Stimulated activated naive B cell treated with anti-CD40 and anti-IgM and Interleukin-4, amounts not matched to agents 10 μg/mL and 1 μg/mL and 100 μg/mL, for 72 hours (primary cell): Measurements from ENCODE around the gene ASS1.

ENCODE experiments used
- ATAC-seq, 2 donors: fragments of 150-1000 bp; cut with Tn5 transposase; replicated peaks; 2 replicates each; pipeline ENCODE4 v1.10.0; 2021; ENCODE audit warnings: moderate library complexity in 1 of 2
- DNase-seq: peaks from one replicate; pipeline ENCODE4 v3.0.0; 2021
- H3K27ac Mint-ChIP-seq: one replicate; pipeline ENCODE4 v1.8.0; 2022; ENCODE audit warnings: mild to moderate bottlenecking, mixed read lengths
- H3K27me3 Mint-ChIP-seq, 2 donors: one replicate each; pipeline ENCODE4 v1.8.0; 2022; ENCODE audit warnings: mixed read lengths in 2 of 2
- H3K36me3 Mint-ChIP-seq, 2 donors: one replicate each; pipeline ENCODE4 v1.8.0; 2022; ENCODE audit warnings: mixed read lengths in 2 of 2, mild to moderate bottlenecking in 1 of 2
- H3K4me1 Mint-ChIP-seq, 2 donors: one replicate each; pipeline ENCODE4 v1.8.0; 2022; ENCODE audit warnings: mixed read lengths in 2 of 2, mild to moderate bottlenecking in 1 of 2
- H3K4me3 Mint-ChIP-seq, 2 donors: one replicate each; pipeline ENCODE4 v1.8.0; 2022; ENCODE audit warnings: mild to moderate bottlenecking in 2 of 2, mixed read lengths in 2 of 2, moderate library complexity in 1 of 2
- H3K9me3 Mint-ChIP-seq, 2 donors: one replicate each; pipeline ENCODE4 v1.8.0; 2022; ENCODE audit warnings: mixed read lengths in 2 of 2, mild to moderate bottlenecking in 1 of 2

The ASS1 gene

DNA sequence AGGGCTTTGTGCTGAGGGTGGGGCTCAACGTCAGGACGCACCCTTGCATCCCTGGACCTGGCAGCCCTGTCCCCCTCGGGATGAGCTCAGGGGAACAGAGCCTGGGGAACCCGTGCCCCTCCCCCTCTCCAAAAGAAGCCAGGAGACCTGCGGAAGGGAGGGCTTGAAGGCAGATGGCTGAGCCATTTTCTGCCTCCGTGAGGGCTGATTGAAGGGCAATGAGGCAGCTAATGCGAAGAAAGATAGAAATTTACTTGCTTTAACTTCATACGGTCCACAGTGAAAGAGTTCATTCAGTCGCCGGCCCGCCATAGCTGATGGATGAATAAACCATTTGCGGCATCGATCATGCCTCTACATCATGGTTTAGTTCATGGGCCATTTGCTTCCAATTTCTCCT, 28.8 kb downstream of the ASS1 start:
- peaks cover 30 to 74% of the 10 kb centered on the region in 2 donors for H3K27me3 Mint-ChIP-seq
- H3K36me3 Mint-ChIP-seq: no peaks in the 10 kb centered on the region
- ATAC-seq: no peak
- H3K4me3 Mint-ChIP-seq: no peak overlapping the region
- H3K27ac Mint-ChIP-seq: no peak overlapping the region
- H3K9me3 Mint-ChIP-seq: no peaks in the 10 kb centered on the region
- DNase-seq: no peak
- peaks cover 0 to 6% of the 10 kb centered on the region in 2 donors for H3K4me1 Mint-ChIP-seq

- ATAC-seq (no peak), DNase-seq (no peak)
- peaks cover 0 to 6% of the 10 kb centered on the region in 2 donors for H3K4me1 Mint-ChIP-seq
- no peaks in the 10 kb centered on the region for H3K36me3 Mint-ChIP-seq
- peaks cover 25 to 69% of the 10 kb centered on the region in 2 donors for H3K27me3 Mint-ChIP-seq
- no peak overlapping the region for H3K27ac Mint-ChIP-seq
- H3K9me3 Mint-ChIP-seq: no peaks in the 10 kb centered on the region
- no peak overlapping the region for H3K4me3 Mint-ChIP-seq
Measured at GRCh38 chr9:130474106-130474505, 29.3 kb downstream of the ASS1 start.

DNA sequence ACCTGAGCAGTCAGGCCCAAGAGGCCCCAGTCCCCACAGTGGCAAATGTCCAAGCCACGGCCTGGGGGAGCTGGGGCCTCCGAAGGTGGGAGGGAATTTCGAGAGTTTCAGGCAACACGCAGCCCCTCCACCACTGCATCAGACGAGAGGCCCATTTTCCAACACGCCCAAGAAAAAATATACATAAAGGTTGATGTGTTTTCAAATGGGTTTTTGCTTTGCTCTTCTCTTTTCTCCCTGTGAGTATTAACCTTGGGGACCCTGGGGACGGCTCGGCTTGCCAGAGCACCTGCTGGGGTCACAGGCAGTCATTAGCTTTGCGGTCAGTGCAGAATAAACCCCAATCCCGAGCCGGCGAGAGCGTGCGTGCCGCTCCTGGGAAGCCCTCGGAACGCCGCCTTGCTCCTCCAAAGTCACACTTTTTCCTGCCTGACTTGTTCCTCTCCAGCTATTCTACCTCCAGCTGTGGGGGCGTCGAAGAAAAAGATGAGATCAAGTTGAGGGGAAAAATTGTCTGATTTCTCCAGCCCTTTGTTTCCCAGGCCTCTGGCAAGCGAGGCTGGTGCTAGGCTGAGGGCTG, 31.5 kb downstream of the ASS1 start:
- peaks cover 0 to 6% of the 10 kb centered on the region in 2 donors for H3K4me1 Mint-ChIP-seq
- ATAC-seq (no peak), DNase-seq (no peak)
- peaks cover 17 to 48% of the 10 kb centered on the region in 2 donors for H3K27me3 Mint-ChIP-seq
- H3K4me3 Mint-ChIP-seq: no peak overlapping the region
- H3K9me3 Mint-ChIP-seq: no peaks in the 10 kb centered on the region
- H3K36me3 Mint-ChIP-seq: no peaks in the 10 kb centered on the region
- no peak overlapping the region for H3K27ac Mint-ChIP-seq

DNA sequence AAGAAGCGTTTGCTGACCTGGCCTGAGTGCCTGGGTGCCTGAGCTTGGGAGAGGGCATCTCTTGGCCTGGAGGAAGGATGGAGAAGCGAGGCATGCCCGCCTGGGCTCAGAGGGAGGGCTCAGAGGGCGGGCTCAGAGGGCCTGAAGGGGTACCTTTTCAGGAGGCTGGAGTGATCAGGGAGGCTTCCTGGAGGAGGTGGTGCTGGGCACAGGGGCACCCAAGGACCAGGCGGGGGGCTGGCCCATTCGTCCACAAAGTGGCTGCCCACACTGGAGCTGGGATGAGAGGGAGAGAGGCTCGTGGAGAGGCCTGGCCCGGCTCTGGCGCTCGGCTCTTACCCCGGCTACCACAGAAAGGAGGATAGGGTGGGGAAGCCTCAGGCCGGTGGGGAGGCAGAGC, 32.8 kb downstream of the ASS1 start:
- H3K4me3 Mint-ChIP-seq: no peak overlapping the region
- H3K27ac Mint-ChIP-seq: no peak overlapping the region
- H3K36me3 Mint-ChIP-seq: no peaks in the 10 kb centered on the region
- peaks cover 0 to 2% of the 10 kb centered on the region in 2 donors for H3K4me1 Mint-ChIP-seq
- no peak for ATAC-seq
- peaks cover 6 to 35% of the 10 kb centered on the region in 2 donors for H3K27me3 Mint-ChIP-seq
- DNase-seq: no peak
- no peaks in the 10 kb centered on the region for H3K9me3 Mint-ChIP-seq

- ATAC-seq (no peak), DNase-seq (no peak)
- Mint-ChIP-seq H3K27ac (no peak overlapping the region), H3K9me3 (no peaks in the 10 kb centered on the region), H3K4me1 (peaks cover 0 to 2% of the 10 kb centered on the region in 2 donors), H3K36me3 (no peaks in the 10 kb centered on the region), H3K27me3 (peaks cover 5 to 35% of the 10 kb centered on the region in 2 donors), H3K4me3 (no peak overlapping the region)
Measured at GRCh38 chr9:130478152-130478551, 33.4 kb downstream of the ASS1 start.

DNA sequence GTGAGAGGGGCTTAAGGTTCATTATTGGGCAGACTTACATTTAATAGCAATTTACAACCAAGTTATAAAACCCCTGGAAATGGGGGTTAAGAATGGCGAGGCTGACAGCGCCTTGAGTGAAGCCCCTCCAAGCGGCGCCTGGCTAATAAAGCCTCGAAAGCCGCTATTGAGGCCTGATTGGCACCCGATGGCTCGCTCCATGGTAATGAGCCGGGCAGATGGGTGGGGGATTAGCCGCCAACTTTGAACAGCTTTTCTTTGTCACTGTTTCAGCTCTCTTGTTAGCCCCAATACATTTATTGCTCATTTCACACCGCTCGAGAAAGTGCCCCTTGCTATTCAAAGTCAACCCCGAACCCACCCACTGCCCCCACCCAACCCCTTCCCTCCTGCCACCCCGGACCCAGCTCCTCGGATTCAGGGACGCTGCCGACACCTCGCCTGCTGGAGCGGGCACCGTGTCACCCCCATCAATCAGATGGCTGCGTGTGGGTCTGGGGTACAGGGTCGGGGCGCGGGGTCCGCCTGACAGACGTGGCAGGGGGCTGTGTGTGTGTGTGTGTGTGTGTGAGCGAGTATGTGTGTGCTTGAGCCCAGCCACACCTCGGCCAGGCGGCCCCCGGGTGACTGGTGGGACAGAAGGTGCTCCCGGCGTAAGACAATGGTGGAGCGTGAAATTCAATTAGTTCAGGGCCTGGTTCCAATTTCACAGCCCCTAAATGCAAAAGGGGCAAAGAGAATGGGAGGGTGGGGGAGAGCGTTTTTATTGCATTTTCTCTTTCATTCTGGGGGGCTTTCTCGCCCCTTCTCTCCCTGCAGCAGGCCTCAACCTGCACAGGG, 34.2 kb downstream of the ASS1 start:
- no peak overlapping the region for H3K27ac Mint-ChIP-seq
- no peak overlapping the region for H3K4me3 Mint-ChIP-seq
- H3K27me3 Mint-ChIP-seq: peaks cover 13 to 39% of the 10 kb centered on the region in 2 donors
- ATAC-seq: no peak
- no peaks in the 10 kb centered on the region for H3K36me3 Mint-ChIP-seq
- no peaks in the 10 kb centered on the region for H3K9me3 Mint-ChIP-seq
- DNase-seq: no peak
- peaks cover 0 to 2% of the 10 kb centered on the region in 2 donors for H3K4me1 Mint-ChIP-seq

- Mint-ChIP-seq H3K36me3 (no peaks in the 10 kb centered on the region), H3K4me1 (no peaks in the 10 kb centered on the region), H3K27me3 (peaks cover 19 to 39% of the 10 kb centered on the region in 2 donors), H3K9me3 (no peaks in the 10 kb centered on the region), H3K27ac (no peak overlapping the region), H3K4me3 (no peak overlapping the region)
- no peak for DNase-seq
- ATAC-seq: no peak
Measured at GRCh38 chr9:130479587-130479986, 34.8 kb downstream of the ASS1 start.

DNA sequence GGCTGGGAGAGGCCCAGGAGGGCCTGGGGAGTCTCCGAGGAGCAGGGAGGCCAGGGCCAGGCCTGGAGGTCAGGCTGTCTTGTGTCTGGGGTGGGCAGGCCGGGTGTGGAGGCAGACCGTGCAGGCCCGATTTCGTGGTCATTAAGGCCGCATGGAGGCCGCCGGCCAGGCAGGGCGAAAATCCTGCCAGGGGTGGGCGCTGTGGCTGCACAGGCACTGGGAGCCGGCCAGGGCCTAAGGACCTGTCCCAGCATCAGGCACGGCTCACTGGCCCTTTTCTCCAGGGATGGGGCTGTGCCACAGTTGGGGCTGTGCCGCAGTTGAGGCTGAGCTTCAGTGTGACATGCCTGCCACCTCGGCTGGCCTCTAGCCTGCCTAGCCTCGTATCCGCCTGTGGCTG, 35.9 kb downstream of the ASS1 start:
- no peaks in the 10 kb centered on the region for H3K4me1 Mint-ChIP-seq
- H3K27ac Mint-ChIP-seq: no peak overlapping the region
- ATAC-seq (no peak), DNase-seq (no peak)
- H3K36me3 Mint-ChIP-seq: no peaks in the 10 kb centered on the region
- no peak overlapping the region for H3K4me3 Mint-ChIP-seq
- H3K27me3 Mint-ChIP-seq: peaks cover 20 to 35% of the 10 kb centered on the region in 2 donors
- no peaks in the 10 kb centered on the region for H3K9me3 Mint-ChIP-seq

- peaks cover 20 to 25% of the 10 kb centered on the region in 2 donors for H3K27me3 Mint-ChIP-seq
- no peak overlapping the region for H3K4me3 Mint-ChIP-seq
- H3K4me1 Mint-ChIP-seq: peaks cover 0 to under 1% of the 10 kb centered on the region in 2 donors
- ATAC-seq: no peak
- H3K36me3 Mint-ChIP-seq: no peaks in the 10 kb centered on the region
- no peaks in the 10 kb centered on the region for H3K9me3 Mint-ChIP-seq
- DNase-seq: no peak
- no peak overlapping the region for H3K27ac Mint-ChIP-seq
Measured at GRCh38 chr9:130482463-130482862, 37.7 kb downstream of the ASS1 start.

- Mint-ChIP-seq H3K27ac (no peak overlapping the region), H3K4me1 (peaks cover 0 to 2% of the 10 kb centered on the region in 2 donors), H3K4me3 (no peak overlapping the region), H3K36me3 (no peaks in the 10 kb centered on the region), H3K27me3 (peaks cover 20 to 27% of the 10 kb centered on the region in 2 donors), H3K9me3 (no peaks in the 10 kb centered on the region)
- DNase-seq: no peak
- no peak for ATAC-seq
Measured at GRCh38 chr9:130483371-130483971, 38.7 kb downstream of the ASS1 start.

DNA sequence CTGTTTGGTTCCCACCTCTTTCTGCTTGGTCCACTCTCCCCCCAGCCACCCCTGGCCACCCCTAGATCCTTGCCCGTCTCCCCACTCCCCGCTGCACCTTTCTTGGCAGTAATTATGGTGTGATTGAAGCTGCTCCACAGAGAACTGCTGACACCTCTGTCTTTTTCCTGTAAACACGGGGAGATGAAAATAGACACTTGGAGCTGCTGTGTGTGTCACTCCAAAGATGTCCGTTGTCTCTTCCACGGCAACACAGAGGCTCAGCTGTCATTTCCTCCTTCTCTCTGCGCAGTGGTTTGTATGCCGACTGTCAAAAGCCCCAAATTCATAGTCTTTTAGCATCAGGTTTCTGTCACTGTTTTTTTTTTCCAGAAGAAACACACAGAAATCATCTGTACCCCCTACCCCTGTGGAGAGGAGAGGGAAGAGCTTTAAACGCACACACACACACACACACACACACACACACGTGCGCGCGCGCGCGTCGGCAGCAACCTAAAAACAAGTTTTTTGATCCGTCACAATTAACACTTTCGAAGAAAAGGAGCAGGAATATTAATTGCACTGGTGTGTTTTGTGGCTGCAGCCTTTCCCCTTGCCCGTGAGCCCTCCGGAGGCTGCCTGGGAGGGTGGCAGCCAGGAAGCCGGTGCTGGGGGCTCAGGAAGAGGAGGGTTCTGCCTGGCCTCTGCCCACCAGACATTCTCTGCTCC, 39.8 kb downstream of the ASS1 start:
- Mint-ChIP-seq H3K27me3 (peaks cover 20 to 28% of the 10 kb centered on the region in 2 donors), H3K27ac (no peak overlapping the region), H3K4me3 (no peak overlapping the region), H3K36me3 (no peaks in the 10 kb centered on the region), H3K4me1 (peaks cover 0 to 2% of the 10 kb centered on the region in 2 donors), H3K9me3 (no peaks in the 10 kb centered on the region)
- no peak for ATAC-seq
- no peak for DNase-seq

DNA sequence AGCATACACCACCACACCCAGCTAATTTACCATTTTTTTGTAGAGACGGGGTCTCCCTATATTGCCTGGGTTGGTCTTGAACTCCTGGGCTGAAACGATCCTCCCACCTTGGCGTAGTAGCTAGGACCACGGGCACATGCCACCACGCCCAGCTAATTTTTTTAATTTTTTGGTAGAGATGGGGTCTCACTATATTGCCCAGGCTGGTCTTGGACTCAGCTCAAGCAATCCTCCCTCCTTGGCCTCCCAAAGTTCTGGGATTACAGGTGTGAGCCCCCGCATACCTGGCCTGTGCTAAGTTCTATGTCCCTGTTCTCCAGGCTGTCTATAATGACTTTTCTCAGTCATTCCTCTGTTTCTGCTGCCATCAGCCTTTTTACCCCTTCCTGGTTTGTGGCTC, 41.3 kb downstream of the ASS1 start:
- ATAC-seq (no peak), DNase-seq (no peak)
- no peaks in the 10 kb centered on the region for H3K36me3 Mint-ChIP-seq
- peaks cover 0 to 2% of the 10 kb centered on the region in 2 donors for H3K4me1 Mint-ChIP-seq
- H3K27ac Mint-ChIP-seq: no peak overlapping the region
- no peaks in the 10 kb centered on the region for H3K9me3 Mint-ChIP-seq
- no peak overlapping the region for H3K4me3 Mint-ChIP-seq
- H3K27me3 Mint-ChIP-seq: peaks cover 20 to 28% of the 10 kb centered on the region in 2 donors

GRCh38 chr9:130487500-130487899, 42.7 kb downstream of the ASS1 start:
- peaks cover 0 to 2% of the 10 kb centered on the region in 2 donors for H3K4me1 Mint-ChIP-seq
- ATAC-seq: no peak
- no peak overlapping the region for H3K4me3 Mint-ChIP-seq
- DNase-seq: no peak
- no peaks in the 10 kb centered on the region for H3K36me3 Mint-ChIP-seq
- no peak overlapping the region for H3K27ac Mint-ChIP-seq
- peaks cover 24 to 31% of the 10 kb centered on the region in 2 donors for H3K27me3 Mint-ChIP-seq
- no peaks in the 10 kb centered on the region for H3K9me3 Mint-ChIP-seq

- H3K27ac Mint-ChIP-seq: no peak overlapping the region
- no peaks in the 10 kb centered on the region for H3K36me3 Mint-ChIP-seq
- no peaks in the 10 kb centered on the region for H3K9me3 Mint-ChIP-seq
- ATAC-seq (no peak), DNase-seq (no peak)
- peaks cover 14 to 27% of the 10 kb centered on the region in 2 donors for H3K27me3 Mint-ChIP-seq
- H3K4me3 Mint-ChIP-seq: no peak overlapping the region
- H3K4me1 Mint-ChIP-seq: peaks cover 0 to 2% of the 10 kb centered on the region in 2 donors
Measured at GRCh38 chr9:130488621-130489330, 44.0 kb downstream of the ASS1 start.
